GM12873 (cell line): ENCODE results near the gene SNRNP35.

Experiments
- CTCF ChIP-seq: IDR thresholded peaks from 2 replicates; pipeline ENCODE4 v1.5.1; 2012; ENCODE audit warnings: low read depth, mild to moderate bottlenecking, moderate library complexity, low read length, control low read depth; ENCODE audit not compliant: insufficient read depth; ENCODE audit errors: missing control alignments

SNRNP35 gene

DNA sequence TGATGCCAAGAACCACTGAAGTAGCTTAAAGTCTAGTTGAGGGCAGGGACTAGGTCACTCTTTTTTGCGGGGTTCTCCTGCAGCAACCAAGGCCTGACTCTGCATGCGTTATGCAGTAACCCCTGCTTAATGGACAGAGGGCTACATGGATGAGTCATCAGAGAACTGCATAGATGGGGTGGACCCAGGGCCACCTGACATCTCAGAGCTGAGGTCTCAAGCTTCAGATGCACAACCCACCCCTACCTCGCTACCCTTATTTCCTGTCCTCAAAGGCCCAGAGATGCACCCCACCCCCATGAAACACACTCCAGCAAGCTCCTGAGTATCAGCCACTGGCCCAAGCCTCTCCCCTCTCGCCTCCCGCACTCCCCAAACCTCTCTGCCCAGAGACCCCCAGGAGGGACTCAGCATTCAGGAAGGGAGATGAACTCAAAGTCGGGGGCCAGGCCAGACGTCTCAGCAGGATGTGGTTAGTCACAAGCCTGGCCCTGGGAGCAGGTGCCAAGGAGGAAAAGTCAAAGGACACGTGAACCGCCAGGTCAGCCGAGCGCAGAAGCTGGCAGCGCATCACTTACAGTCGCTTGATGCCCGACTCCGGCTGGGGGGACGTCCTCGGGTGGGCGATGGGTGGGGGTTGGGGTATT is 25.8 kb downstream of the SNRNP35 start:
- TF ChIP-seq CTCF, result no peak

DNA sequence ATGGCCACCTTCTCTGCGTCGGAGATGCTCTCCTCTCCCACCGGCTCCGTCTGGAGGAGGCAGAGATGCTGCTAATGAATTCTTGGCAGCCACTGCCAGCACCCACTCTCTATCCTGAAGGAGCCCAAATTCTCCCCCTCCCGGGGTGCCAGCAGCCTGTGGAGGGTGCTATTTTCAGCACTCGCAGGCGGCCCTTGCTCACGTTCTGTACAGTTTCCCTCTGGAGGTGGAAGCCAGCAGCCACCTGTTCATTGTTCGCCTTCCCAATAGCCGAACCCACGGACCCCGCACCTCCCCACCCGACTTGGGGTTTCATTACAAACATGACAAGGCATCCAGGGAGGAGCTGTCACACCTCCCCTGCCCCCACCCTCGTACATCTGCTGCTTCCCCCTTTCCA is 27.8 kb downstream of the SNRNP35 start:
- TF ChIP-seq CTCF, result no peak

GRCh38 chr12:123487428-123487827 is 29.5 kb downstream of the SNRNP35 start:
- no peak for TF ChIP-seq CTCF

GRCh38 chr12:123488539-123489230 is 30.7 kb downstream of the SNRNP35 start:
- no peak for TF ChIP-seq CTCF

GRCh38 chr12:123489580-123489979 is 31.6 kb downstream of the SNRNP35 start:
- TF ChIP-seq CTCF, result no peak

- TF ChIP-seq CTCF, result no peak
These were observed 32.1 kb downstream of the SNRNP35 start for GRCh38 chr12:123490089-123490488.

GRCh38 chr12:123491056-123491455 is 33.1 kb downstream of the SNRNP35 start:
- TF ChIP-seq CTCF, result no peak
